GM19239 (cell line): ENCODE results near the gene TBX20.

Source experiments
- DNase-seq: peaks from one replicate; pipeline ENCODE4 v3.0.0; 2011; ENCODE audit warnings: low spot score; ENCODE audit not compliant: insufficient read length
- FAIRE-seq: peaks from 2 replicates; lab custom pipeline; 2011; peaks lifted over from hg19 to GRCh38; lab: Jason Lieb, UNC

The TBX20 gene, protein sequence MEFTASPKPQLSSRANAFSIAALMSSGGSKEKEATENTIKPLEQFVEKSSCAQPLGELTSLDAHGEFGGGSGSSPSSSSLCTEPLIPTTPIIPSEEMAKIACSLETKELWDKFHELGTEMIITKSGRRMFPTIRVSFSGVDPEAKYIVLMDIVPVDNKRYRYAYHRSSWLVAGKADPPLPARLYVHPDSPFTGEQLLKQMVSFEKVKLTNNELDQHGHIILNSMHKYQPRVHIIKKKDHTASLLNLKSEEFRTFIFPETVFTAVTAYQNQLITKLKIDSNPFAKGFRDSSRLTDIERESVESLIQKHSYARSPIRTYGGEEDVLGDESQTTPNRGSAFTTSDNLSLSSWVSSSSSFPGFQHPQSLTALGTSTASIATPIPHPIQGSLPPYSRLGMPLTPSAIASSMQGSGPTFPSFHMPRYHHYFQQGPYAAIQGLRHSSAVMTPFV

DNA sequence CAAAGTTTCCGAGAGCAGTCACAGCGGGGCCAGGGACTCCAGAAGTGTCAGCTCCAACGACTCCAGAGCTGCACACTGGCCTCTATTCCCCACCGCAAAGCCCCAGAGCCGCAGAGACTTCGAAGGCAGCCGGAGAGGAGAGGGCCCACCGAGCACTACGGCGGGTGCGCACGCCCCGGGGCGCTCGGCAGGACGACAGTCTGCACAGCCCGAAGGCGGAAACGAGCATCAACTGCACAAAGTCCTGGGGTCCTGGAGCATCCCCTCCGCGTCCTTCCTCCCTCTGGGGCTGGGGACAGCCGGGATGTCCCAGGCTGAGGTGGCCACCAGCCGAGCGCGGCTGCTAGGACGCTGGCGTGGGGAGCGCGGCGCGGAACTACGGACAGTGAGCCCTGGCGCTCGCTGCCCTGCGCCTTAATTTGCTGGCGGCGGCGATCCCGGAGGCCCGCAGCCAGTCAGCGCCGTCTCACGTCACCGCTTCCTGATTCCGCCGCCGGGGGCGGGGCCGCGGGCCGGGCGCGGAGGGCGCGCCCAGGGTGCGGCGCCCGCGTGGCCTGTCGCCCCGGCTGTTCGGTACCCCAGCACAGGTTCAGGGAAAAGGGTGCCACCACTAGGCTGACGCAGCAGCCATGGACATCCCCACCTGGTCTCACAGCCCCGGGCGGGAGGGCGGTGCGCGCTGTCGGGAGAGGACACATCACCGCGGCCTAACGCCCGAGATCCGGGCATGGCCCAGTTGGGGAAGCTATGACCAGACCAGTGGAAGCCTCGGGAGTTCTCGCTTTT lies at the start of gene TBX20:
TBX20 (minus strand) TSS at position 391 of the 786 bp plus-strand sequence. CDS start 480 bp downstream, outside the sequence.
- no peak for DNase-seq
- FAIRE-seq = no peak

DNA sequence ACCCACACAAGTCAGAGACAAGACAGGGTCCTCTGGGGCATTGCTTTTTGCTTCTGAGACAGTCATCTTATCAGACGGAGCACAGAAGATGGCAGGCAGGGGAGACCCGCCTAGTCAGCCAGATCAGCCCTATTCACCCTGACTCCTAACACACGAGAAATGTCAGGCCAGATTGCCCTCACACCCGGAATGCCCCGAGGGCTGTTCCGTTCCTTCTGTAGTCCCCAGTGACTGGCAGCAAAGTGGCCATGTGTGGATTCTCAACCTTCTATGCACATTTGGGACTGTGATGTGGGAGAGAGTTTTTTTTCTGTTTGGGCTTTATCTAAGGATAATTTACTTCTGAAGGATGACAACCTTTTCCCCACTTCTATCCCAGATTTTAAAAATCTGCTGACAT lies 35.5 kb upstream of the TBX20 start:
- DNase-seq = no peak
- FAIRE-seq = no peak

DNA sequence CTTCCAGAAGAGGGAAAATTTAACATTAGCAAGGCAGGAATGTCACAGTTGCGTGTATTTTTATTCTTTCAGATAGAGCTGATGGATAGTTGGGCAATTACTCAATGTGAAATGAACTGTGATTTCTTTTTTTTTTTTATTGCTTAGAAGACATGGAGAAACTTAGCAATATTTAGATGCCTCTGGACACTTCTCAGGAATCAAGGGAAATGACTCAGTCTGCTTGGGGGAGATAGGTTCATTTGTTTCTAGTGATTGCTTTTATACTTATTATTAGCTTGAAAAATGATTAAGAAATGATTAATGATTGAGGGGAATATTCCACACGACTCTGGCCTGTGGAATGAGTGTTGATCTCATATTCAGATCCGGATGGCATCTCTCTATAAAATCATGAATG lies 33.1 kb upstream of the TBX20 start:
- FAIRE-seq = no peak
- DNase-seq = no peak

DNA sequence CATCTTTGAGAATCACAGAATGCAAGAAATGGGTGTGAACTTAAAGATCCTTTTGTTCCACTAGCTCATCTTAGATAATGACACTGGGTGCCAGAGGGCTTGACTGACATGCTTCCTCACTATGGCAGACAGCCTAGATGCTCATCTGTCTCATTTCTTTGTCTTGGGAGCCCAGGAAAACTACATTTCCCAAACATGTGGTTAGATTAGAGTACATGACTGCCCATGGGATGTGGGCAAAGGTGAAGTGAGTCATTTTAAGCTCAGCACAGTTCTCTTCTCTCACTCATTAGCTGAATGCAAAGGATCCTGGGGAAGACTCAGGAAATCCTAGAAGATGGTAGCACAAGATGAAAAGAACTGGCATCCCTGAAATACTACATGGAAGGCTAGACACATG lies 32.5 kb upstream of the TBX20 start:
- DNase-seq (no peak), FAIRE-seq (no peak)

DNA sequence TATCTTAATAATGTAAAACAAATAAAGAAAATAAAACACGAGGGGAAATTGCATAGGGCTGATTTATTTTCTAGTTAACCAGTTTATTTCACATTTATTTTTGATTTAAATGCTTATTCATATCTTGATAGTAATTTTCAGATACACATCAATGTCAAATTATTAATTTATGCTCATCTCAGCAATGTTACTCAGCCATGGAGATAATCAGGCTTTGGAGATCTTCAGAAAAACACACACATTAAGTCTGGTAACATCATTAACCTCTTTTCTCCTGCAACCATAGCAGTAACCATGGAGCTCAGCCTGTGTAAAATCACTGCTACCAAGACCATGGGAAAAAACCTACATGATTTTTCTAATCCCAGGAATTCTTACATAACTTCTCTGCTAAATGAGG lies 31.9 kb upstream of the TBX20 start:
- DNase-seq = no peak
- no peak for FAIRE-seq

DNA sequence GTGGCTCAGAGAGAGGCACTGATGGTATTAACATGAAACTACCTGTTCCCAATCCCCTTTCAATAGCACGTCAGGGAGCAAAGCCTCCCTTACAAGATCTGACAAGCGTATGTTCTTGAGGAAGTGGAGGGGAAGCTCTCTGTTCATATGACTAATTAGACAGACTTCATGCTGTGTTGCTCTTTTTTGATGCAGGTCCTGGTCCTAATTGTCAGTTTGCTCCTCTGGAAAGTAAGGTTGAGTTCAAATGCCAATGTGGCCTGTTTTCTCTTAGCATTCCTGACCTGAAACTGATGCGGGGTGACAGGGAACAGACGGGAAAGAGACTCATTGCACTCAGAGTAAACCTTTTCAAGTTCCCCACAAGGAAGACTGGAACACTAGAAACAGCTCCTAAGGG lies 27.0 kb upstream of the TBX20 start:
- FAIRE-seq (no peak), DNase-seq (no peak)

DNA sequence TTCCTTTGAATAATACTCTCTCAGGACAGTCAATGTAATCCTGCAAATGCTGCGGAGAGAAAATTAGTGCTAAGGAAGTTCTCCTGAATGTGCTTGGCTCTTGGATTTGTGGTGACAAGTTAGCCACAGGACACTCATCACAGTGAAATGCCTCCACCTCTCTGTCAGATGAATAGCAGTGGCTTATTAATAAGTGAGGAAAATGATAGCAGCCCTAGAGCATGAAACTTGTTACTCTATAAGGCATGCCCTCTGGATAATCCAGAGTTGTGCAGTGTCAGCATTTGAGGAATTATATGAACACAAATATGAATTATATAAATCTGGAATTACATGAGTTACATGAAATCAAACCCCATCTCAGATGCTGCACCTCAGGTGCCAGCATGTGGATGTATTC lies 23.5 kb upstream of the TBX20 start:
- DNase-seq (no peak), FAIRE-seq (no peak)

DNA sequence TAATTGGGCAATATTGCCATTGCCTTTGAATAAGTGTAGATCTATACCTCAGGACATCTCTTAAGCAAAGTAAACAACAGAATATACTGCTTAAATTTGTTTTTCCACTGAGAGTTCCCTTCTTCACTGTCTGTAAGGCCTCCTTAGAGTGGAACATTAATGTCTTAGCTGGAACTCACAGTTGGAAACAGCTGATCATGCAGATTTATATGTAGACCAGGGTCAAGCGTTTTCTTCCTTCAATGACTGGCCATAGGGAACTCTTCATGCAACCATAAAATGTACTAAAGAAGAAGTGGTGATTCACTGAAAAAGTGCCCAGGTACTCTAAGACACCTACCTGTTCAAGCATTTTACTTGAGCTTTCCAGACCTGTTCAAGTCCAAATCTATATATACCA lies 18.3 kb upstream of the TBX20 start:
- FAIRE-seq = no peak
- DNase-seq = no peak

DNA sequence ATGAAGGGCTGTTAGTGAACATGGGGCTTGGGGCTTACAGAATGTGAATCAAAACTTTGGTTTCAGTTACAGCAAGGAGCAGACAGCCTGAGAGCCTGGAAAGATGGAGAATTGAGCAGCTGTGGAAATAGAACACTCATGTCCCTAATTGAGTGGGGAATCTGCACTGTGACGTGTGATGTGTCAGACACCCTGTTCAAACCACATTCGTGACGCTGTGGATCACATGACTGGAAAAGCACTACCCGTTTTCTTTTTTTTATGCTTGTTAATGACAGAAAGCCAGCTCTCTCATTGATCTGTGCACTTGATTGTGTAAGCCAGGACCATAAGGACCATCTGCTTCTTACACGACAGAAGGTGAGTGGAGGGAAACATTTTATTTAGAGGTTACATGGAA lies 15.1 kb upstream of the TBX20 start:
- FAIRE-seq = no peak
- no peak for DNase-seq

DNA sequence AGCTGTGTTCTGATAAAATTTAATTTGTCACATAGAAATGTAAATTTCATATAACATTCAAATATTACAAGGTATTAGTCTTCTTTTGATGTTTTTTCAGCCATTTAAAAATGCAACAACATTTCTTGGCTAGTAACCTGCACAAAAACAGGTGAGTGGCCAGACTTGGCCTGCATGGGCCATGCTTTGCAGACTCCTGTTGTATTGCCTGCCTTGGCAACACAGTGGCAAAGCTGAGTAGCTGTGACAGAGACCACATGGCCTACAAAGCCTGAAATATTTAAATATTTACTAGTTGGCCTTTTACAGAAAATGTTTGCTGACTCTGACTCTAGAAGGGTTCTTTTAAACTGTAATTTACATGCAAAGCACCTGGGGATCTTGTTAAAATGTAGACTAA lies 13.5 kb upstream of the TBX20 start:
- DNase-seq (no peak), FAIRE-seq (no peak)

DNA sequence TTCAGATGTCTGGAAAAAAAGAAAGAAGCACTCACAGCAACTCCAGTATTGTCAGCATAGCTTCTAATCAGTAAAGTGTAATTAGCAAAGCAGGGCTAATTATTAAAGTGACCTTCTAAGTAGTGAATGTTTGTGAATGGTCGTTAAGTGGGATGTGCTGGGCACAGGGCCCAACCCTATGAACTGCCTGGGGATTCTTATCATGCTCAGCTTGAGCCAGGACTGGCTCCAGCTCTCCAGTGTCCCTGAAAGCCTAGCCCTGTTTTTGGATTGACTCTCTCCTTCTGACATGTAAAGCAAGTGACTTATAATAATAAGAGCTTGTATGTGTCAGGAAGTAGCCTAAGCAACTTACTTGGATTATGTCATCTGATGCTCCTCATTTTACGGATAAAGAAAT lies 9.5 kb upstream of the TBX20 start:
- FAIRE-seq (no peak), DNase-seq (no peak)

DNA sequence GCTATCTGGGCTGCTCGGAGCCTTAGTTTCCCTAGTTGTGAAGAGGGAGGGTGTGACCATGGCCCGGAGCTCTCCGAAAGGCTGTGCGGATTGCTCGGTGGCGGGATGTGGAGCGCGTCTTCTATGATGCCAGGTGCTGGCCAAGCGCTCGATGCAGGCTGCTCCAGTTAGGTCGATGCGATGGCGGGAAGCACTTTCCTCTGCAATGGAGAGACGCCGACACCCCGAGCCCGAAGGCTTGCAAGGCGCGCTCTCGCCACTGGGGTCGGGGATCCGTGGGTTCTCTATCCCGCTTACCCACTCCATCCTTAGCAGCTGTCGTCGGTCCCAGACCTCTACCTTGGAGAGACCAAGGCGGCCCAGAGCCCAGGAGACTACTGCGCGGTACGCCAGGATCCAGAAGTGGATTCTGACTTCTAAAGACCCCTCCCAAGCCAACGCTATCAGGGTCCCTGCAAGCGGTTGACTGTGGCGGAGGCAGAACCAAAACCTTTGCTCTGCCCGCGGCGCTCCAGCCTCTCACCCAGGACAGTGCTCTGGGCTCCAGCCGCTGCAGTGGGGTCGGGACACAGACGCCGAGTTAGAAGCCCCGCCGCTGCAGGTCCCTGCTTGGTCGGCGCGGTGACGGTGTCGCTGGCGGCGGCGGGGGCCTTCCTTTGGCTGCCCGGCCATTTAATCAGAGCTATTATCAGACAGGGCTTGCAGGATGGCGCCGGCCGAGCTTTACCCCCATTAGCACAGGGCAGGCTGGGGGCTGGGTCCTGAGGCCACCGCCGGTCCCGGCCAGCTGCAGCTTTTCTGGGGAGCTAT lies 7.8 kb upstream of the TBX20 start:
- no peak for DNase-seq
- FAIRE-seq = no peak

DNA sequence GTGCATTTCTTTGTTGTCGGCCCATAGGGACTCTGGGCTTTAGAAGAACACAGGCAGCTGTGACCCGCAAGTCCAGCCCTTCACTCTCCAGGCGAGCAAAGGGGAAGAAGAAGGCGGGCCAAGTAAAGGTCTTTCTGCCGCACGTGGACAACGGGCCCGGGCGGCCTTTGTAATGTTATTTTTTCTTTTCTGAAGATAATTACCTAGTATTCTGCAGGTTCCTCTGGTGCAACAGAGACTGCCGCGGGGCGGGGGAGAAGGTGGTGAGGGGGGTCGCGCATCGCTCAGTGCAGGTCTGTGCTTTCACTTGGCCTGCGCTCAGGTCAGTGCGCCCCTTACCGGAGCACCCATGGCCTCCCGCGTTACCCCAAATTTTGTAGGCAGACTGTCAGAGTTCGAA lies 7.1 kb upstream of the TBX20 start:
- FAIRE-seq (no peak), DNase-seq (no peak)

DNA sequence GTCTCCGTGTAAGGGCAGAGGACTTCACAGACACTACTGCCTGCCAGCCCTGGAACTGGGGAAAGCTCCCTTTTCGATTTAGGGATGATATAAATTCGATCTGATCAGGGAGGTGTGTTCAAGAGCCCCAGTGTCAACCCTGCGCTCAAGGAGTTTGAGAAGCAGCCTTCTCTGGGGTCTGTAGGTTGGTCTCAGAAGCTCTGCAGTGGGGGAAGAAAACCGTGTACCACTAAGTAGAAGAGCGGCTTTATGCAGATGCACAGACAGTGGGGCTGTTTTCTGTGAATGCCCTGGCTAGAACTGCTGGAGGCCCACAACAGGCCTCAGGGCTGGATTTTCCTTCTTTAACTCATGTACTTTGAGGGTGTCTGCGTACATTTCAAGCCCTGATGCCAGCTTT lies 6.3 kb upstream of the TBX20 start:
- FAIRE-seq = no peak
- no peak for DNase-seq

DNA sequence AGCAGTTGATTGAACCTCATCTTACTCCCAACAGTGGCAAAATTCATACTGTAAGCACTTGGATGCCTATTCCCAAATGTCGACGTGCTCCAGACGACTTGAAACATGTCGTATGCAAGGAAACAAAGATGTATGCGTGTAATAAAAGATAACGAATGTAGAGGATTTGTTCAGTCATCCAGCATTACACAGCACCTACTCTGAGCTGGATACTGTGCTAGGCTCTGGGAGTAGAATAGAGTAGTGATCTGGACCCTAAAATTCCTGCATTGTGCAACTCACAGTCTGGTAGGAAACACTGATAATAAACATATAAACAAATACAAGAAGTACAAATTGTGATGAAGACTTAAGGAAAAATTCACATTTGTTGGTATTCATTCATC lies 5.6 kb upstream of the TBX20 start:
- FAIRE-seq (no peak), DNase-seq (no peak)

DNA sequence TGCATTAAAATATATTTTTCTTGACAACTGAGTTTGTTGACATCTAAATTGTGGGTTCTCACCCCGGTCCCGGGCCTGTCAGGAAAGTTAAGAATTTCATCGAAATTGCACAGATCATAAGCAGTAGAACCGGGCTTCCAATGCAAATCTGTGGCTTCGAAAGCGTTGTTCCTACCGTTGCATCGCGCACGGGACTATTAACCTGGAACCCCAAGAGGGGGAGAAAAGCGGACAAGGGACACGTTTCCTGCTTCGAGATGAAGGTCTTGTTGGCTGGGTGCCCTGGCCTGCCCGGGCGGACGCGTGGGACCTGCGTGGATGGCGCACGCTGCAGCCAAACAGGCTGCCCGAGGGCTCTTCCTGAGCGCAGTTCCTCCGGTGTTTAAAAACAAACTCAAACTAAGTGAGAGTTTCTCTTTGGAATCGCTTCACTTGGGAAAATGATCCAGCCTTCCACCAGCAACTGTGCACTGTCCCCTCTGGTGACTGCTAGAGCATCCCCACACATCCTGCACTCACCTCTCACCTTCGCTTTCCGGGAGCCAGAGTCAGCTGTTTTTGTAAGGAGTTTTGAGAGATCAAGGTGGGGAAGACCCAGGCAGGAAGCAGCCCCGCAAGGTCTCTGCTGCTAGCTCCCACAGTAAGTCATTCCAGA lies 5.1 kb upstream of the TBX20 start:
- FAIRE-seq = no peak
- no peak for DNase-seq

DNA sequence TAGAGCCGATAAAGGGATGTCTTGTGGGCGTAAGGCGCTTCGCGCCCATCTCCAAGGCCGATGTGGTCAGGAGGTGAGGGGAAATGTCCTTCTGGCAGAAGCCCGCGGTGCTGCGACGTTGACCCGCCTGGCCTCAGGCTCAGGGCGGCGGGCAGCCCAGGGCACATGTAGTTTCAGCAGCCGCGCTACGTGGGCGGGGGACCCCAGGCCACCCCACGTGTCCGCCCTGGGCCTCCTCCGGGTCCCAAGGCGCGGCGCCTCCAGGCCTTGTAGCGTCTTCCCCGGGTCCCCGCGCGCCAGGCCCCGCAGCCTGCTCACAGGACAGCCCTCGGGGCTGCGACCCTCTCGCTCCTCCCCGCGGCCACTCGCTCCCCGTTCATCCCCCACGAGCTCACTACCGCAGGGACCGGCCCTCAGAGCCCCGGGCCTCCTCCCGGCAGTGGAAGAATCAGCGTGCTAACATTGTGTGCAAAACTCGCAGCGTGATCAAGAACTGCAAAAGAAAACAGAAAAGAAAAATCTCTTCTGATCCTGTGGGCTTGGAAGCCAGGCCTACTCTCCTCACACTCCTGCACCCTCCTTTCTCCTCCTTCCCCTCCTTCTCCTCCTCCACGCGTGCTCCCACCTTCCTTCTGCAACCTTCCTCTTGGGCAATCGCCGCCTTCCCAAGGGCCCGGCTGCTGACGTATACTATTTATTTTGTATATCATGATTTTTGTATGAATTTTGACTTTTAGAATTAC lies 4.4 kb upstream of the TBX20 start:
- no peak for FAIRE-seq
- DNase-seq = no peak

DNA sequence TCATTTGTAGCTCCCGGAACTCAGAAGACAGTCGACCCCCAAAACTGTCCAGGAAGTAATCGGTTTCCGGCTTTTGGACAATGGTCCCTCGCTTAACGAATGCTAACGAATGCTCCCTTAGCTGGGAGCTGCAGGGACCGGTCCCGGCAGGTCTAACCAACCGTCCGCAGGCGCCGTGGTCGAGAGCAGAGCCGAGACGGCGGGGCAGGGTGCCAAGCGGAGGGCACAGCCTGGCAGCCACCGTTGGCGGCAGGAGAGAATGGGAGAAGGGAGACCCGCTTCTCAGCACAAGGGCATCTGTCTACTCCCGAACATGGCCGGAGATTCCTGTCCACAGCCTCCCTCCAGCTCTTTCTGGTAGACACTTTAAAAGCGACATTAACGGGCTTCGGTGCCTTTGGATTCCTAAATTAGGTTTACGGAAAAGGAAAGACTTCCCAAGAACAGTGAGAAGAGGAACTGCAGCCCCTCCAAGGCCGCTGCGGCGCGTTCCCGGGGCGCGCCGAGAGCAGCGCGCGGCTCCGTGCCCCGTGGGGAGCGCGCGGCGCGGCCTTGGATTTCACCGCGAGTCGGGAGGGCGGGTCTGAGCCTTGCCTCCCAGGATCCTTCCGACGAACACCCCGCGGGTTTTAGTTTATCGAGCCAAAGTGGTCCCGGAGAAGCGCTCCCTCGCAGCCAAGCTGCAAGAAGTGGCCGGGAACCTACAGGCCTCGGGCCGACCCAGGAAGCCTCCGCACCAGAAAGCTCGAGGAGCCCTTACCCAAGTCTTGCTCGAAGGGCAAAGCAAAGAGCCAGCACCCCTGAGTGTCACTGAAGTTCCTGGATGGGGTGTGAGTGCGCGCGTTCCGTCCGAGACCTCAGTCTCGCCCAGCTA lies 3.6 kb upstream of the TBX20 start:
- DNase-seq (no peak), FAIRE-seq (no peak)
